Fibroblast of lung (primary cell): Measurements from ENCODE around the gene PSMA7.

Source experiments
- CTCF ChIP-seq, 2 donors: IDR thresholded peaks in 1 of 2; conservative IDR thresholded peaks in 1 of 2; 1 replicate in 1 of 2; 2 replicates in 1 of 2; pipeline ENCODE4 v1.5.1; 2011 to 2012; ENCODE audit warnings: low read length in 2 of 2, control low read depth in 1 of 2, inconsistent platforms in 1 of 2, low read depth in 1 of 2, mild to moderate bottlenecking in 1 of 2
- EZH2 ChIP-seq: IDR thresholded peaks from 2 replicates; pipeline ENCODE4 v1.5.1; 2012; ENCODE audit warnings: low read length, control low read depth, mild to moderate bottlenecking; ENCODE audit errors: missing control alignments

DNA sequence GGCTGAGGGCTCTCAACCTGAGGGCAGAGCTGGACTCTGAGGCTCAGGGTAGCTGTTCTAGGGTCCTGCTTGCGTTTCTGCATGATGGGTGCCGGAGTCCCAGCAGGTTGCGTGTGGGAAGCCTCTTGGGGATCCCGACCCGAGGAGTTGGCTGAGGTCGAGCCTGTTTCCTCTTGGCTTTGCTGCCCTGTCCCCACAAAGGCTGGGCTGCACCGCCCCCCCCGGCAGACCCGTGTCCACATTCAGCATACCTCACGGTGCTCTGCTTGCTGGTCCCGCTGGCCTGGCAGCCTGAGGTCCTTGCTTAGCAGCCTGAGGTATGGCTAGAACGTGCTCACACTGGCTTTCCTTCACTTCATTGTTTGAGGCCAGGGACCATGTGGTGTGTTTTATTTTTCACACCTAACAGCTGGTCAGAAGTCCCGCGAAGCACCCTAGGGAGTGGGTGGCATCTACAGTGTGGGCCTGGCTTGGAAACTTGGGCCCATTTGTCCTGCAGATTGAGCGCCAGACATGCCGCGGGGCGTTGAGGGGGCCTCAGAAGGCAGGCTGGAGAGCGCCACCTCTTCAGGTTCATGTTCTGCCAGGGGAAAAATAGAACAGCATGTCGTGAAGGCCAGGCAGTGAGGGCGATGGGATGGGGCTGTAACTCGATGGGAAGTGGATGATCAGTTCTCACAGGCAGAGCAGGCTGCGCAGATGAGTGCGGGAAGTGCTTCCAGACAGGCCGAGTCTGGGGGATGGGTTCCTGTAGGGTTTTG lies 11.5 kb downstream of the PSMA7 start:
- TF ChIP-seq CTCF (conservative IDR thresholded peaks at IDR 0.05 in 1 of 2, IDR thresholded peaks at IDR 0.05 in 1 of 2; ENCODE audit: low read depth in 1 of 2, low read length in 2 of 2) (no peak), EZH2 (no peak)
